ENCODE measurements around the gene ADCY7. TPM values are rescaled to one million over a fixed set of nuclear protein-coding genes. Genes with fewer than 3 reads are reported as not detected.

Gene ADCY7
- total and polyA plus RNA-seq, 2 of the 4 experiments (the other 2 are of a cell fraction), result 15.2 to 17.1 TPM

DNA sequence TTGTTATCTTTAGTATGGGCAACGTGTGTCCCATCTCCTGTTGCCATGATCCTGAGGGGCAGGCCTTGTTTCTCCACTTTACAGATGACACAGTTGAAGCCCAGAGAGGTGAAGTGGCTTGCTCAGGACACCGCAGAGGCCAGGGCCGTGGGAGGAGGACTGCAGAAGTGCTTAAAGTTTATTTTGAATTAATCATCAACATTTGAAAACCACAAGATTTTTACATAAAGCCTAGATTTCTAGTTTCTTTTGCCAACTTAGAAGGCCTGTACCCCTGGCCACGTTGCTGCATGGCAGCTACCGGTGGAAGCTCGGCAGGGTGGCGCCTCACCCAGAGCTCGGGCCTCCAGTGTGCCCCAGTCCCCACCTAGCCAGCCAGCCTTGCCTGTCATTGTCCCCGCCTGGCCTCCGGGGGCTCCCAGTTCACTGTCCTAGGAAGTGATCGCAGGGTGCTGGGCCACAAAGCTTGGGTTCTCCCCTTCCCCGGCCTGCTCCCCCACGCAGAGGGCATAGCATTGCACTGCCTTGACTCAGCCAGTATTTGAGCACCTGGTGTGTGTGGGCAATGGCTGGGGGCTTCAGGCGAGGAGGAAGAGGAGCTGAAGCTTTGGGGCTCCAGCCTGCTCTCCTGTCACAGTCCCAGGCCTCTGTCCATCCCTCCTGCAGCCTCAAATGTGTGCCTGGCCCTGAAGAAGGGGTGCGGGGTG lies 14.8 kb upstream of the ADCY7 start (continued):
- TF ChIP-seq CTCF (conservative IDR thresholded peaks at IDR 0.05; ENCODE audit: low read depth, low read length), result no peak

- no peak for DNase-seq
- intact Hi-C loops (cut with micrococcal nuclease), result no loop called here
- H3K23ac ChIP-seq (ENCODE audit: low read depth, low read length), result no peak overlapping the region
- H4K5ac ChIP-seq (ENCODE audit: low read depth, low read length), result no peak overlapping the region
- no peaks in the 10 kb centered on the region for H3K79me1 ChIP-seq (ENCODE audit: low read depth in 1 of 2, low read length in 2 of 2)
- H3K18ac ChIP-seq (ENCODE audit: low read depth, low read length), result no peak overlapping the region
- 92% methylated on average over 2 of the region's 9 CpGs; no CpG with 5 or more reads in 1 of the 2 experiments for WGBS, 2 experiments (ENCODE audit: extremely low coverage in 2 of 2, insufficient read length in 1 of 2)
- dilution Hi-C loops (cut with HindIII; ENCODE audit: low sequenced_read_pairs, unreplicated experiment), result no loop called here
- no peak overlapping the region for H2BK15ac ChIP-seq (ENCODE audit: low read depth, low read length)
- ChIA-PET POLR2A (ENCODE audit: unreplicated experiment) (no interaction called here), CTCF (no interaction called here)
- no peak overlapping the region for H3K4me2 ChIP-seq (ENCODE audit: low read depth, low read length)
- no peak overlapping the region for H3K56ac ChIP-seq (ENCODE audit: extremely low read depth, insufficient read depth, low read length)
- in situ Hi-C loops (cut with MboI; ENCODE audit: low sequenced_read_pairs), result no loop called here
- H3K9me3 ChIP-seq (ENCODE audit: control insufficient read depth, insufficient read depth, low read length), result no peaks in the 10 kb centered on the region
- no peak overlapping the region for H4K8ac ChIP-seq (ENCODE audit: low read depth in 2 of 2, low read length in 2 of 2)
- peaks cover 4% of the 10 kb centered on the region; the same call in 1 of the 2 replicates for H3K9me1 ChIP-seq (ENCODE audit: insufficient read depth, low read length)
- H3K9ac ChIP-seq (ENCODE audit: low read depth, low read length), result no peak overlapping the region
- H3K4ac ChIP-seq (ENCODE audit: low read depth, low read length), result 0 out of 2 replicates have a peak overlapping the region, but pooled peaks have one; percentile 58
- H2BK5ac ChIP-seq (ENCODE audit: low read depth, low read length, poor library complexity, severe bottlenecking), result no peak overlapping the region
- H3K4me1 ChIP-seq (ENCODE audit: control insufficient read depth, insufficient read depth, low read length), result peaks cover 6% of the 10 kb centered on the region
- peaks cover 30% of the 10 kb centered on the region for H3K27me3 ChIP-seq (ENCODE audit: control insufficient read depth, insufficient read depth, low read length)
- H2AK9ac ChIP-seq (replicated peaks; ENCODE audit: low read depth, low read length, poor library complexity), result no peak overlapping the region
- BruUV-seq (replicated peaks), result no TSS peak
- H3K36me3 ChIP-seq (ENCODE audit: control insufficient read depth, insufficient read depth, low read length), result no peaks in the 10 kb centered on the region
- peak overlapping the region; percentile 45 for H2AFZ ChIP-seq (replicated peaks; ENCODE audit: low read length, poor library complexity)
- peak overlapping the region; percentile 23; the same call in 1 of the 2 replicates for H4K91ac ChIP-seq (ENCODE audit: insufficient read depth, low read depth, low read length)
- 0 out of 2 replicates have a peak overlapping the region, but pooled peaks have one; percentile 33 for H2AK5ac ChIP-seq (ENCODE audit: low read depth, low read length)
- TF ChIP-seq MXI1 (IDR thresholded peaks at IDR 0.05; ENCODE audit: borderline replicate concordance, low read depth, low read length), result no peak
- H2BK20ac ChIP-seq (ENCODE audit: low read depth, low read length), result no peak overlapping the region
- H3K14ac ChIP-seq (replicated peaks; ENCODE audit: low read depth, low read length), result no peak overlapping the region
- no peak overlapping the region for H3K27ac ChIP-seq (ENCODE audit: insufficient read depth, low read length)
- ATAC-seq (ENCODE audit: low read depth), result no peak; the same call in 1 of the 2 replicates
- no peak overlapping the region for H3K4me3 ChIP-seq (ENCODE audit: insufficient read depth, low read depth, low read length)
- no peak overlapping the region for H2BK120ac ChIP-seq (ENCODE audit: low read depth, low read length)
- H4K20me1 ChIP-seq (ENCODE audit: insufficient read depth, low read length), result no peaks in the 10 kb centered on the region; the same call in 1 of the 2 replicates
Measured at GRCh38 chr16:50252082-50252611, 14.2 kb upstream of the ADCY7 start.

Data from IMR-90 (cell line).